Measurements from ENCODE around the gene FKBP9.
"Not testable (repeated sequence)": the region's sequence is repeated elsewhere in the genome, so short reads cannot be mapped to it uniquely, and the experiment has no call there.

The FKBP9 gene

DNA sequence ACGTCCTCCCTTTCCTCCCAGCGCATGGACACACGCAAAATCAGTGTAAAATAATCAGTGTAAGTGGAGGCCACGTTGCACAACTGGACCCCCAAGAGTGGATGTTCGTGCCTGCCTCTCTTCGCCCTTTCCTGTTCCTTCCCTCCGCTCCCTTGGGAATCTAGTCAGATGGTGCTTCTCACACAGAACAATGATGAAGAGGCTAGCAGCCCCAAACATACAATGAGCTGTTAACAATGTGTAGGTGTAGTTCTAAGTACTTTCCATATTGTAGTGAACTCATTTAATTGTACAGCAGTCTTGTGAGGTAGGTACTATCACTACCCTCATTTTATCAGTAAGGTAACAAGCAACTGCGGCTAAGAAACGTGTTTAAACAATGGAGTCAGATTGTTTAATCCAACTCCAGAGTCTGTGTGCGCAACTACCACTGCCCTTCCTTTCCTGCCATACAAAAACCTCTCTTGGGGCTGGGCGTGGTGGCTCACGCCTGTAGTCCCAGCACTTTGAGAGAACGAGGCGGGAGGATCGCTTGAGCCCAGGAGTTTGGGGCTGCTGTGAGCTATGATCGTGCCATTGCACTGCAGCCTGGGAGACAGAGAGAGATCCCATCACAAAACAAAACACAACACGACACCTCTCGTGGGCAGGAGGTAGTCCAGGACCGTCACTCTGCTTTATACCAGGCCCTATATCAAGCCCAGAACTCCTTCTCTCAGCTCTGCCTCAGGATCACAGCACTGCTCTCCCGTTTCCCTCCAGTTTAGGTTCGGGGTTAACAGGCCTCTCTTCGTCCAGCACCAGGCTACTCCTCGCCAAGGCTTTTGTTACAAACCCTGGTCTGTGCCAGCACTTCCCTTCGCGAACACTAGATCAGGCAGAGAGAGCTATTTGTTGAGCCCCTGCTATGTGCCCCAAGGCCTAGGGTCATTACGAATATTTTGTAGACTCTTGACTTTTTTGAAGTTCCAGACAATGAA, 1.1 kb downstream of the FKBP9 start:
- no peak for DNase-seq

DNA sequence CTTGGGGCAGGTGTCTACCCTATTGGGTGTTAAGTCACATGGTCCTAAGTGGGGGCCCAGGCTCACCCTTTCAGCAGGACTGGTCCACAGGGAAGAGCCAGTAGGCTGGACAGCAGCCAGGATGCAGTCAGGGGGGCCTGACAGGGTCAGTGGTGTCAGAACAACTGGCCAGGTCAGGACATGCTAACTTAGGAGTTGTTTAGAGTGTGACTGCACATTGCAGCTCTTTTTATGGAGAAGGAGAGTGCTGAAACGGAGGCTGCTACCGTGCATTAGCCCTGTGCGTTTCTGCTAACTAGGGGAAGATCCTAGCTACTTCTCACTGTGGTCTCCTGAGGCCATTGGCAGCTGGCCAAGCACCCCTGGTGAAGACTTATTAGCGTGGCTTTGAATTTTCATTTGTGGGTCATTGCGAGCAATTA, 6.7 kb downstream of the FKBP9 start:
- not testable (repeated sequence) for DNase-seq

- DNase-seq, result not testable (repeated sequence)
Measured at GRCh38 chr7:32964461-32965159, 7.4 kb downstream of the FKBP9 start.

DNA sequence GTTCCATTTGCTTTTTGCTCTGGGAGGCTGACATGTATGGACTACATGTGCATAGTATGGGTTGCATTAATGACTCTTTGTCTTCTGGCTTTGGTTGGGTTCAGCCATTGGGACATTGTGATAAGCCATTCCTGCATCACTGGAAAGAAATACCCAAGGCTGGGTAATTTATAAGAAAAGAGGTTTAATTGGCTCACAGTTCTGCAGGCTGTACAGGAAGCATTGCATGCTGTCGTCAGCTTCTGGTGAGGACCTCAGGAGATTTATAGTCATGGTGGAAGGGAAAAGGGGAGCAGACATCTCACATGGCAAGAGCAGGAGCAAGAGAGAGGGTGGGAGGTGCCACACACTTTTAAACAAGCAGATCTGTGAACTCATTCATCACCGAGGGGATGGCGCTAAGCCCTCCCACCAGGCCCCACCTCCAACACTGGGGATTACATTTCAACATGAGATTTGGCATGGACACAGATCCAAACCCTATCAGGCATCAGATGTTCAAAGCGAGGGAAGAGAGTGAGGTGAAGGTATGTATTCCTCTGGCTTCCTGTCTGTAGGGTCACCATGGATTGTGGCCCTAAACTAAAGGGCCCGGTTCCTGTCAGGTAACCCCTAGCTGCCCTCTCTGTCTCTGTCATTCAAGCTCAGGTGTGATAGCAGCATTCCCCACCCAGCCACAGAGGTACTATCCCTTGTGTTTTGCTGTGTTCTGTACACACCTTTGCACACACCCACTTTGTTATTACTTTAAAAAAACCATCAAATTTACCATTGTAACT, 9.4 kb downstream of the FKBP9 start:
- not testable (repeated sequence) for DNase-seq

DNA sequence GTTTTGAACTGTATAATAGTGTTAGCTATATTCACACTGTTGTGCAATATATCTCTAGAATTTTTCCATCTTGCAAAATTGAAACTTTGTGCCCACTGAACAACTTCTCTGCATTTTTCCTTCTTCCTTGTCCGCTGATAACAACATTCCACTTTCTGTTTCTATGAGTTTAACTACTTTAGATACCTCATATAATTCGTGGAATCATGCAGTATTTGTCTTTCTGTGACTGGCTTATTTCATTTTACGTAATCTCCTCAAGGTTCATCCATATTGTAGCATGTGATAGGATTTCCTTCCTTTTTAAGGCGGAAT, 10.0 kb downstream of the FKBP9 start:
- DNase-seq, result peak; percentile 41

DNA sequence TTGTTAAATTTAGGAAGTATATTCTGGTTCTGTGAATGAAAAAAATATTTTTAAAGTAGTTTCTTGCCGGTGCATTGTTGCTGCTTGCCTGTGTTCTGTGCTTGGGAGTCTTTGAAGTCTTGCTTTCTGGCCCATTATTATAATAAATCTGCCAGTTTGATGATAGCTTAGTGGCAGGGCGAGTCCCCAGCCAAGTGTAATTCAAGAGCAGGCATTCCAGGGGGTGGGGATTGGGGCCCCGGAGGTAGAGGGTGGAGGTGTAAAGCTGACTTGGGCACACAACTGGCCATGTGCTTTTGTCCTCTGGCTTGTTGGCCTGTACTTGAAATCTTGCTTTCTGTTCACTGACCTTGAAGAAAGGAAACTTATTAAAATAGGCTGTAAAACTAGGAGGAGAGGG, 14.7 kb downstream of the FKBP9 start:
- not testable (repeated sequence) for DNase-seq

GRCh38 chr7:32977159-32977558, 19.9 kb downstream of the FKBP9 start:
- peak; percentile 11 for DNase-seq

DNA sequence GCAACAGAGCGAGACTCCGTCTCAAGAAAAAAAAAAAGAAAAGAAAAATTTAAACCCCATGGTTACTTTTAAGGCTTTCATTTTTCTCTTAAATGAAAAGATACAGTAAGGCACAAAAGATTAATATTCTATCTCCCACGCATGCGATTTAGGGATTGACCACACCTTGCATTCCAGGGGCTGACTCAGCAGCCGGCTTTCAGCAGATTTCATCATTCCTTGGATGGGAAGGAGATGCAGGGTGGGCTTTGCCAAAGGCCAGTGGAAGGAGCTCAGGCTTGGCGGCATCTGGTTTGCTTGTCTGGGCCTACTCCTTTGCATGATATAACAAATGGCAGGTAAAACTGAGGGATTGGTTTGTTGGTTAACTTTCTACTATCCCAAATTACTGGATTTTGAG, 22.0 kb downstream of the FKBP9 start:
- DNase-seq, result not testable (repeated sequence)

- DNase-seq, result not testable (repeated sequence)
Measured at GRCh38 chr7:32979902-32980301, 22.7 kb downstream of the FKBP9 start.

GRCh38 chr7:32988148-32988547, 30.9 kb downstream of the FKBP9 start:
- not testable (repeated sequence) for DNase-seq

DNA sequence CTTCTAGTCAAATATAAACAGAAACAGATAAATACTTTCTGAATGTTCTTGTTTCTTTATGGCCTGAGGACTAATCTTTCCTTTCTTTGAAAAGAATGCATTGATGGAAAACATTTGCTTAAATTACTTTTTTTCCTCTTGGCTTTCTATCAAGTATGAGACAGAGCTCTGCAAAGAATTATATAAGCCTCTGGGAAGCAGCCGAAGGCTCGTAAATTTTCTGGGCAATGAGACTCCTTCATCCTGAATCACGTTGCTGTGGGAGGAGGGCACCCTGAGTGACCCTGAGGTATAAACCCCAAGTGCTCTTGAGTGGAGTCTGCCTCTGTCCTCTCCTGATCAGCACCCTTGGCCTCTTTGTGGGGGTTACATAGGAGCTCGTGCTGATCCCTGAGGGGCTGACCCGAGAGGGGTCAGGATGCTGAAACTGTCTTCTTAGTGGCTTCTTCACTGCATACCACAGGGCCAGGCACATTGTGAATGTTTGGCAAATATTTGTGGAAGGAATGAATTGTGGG, 33.9 kb downstream of the FKBP9 start:
- DNase-seq, result not testable (repeated sequence)

- not testable (repeated sequence) for DNase-seq
Measured at GRCh38 chr7:32991975-32992700, 34.9 kb downstream of the FKBP9 start.

DNA sequence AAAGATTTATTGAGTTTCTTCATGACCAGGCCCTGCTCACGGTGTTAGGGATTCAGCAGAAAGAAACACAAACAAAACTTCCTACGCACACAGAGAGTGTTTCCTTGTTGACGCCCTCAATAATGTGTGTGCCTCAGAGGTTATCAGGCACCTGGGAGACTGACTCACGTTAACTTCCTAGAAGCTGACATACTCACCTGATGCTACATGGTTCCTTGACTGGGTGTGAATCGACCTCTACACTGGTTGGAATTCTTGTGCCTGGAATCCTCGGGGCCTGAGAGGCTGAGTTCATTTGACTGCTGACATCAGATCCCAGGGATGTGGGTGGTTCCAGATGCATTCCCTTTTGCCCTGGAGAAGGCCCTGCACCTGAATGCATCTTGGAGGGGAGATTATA, 35.5 kb downstream of the FKBP9 start:
- not testable (repeated sequence) for DNase-seq

- DNase-seq, result not testable (repeated sequence)
Measured at GRCh38 chr7:32997956-32998355, 40.7 kb downstream of the FKBP9 start.

DNA sequence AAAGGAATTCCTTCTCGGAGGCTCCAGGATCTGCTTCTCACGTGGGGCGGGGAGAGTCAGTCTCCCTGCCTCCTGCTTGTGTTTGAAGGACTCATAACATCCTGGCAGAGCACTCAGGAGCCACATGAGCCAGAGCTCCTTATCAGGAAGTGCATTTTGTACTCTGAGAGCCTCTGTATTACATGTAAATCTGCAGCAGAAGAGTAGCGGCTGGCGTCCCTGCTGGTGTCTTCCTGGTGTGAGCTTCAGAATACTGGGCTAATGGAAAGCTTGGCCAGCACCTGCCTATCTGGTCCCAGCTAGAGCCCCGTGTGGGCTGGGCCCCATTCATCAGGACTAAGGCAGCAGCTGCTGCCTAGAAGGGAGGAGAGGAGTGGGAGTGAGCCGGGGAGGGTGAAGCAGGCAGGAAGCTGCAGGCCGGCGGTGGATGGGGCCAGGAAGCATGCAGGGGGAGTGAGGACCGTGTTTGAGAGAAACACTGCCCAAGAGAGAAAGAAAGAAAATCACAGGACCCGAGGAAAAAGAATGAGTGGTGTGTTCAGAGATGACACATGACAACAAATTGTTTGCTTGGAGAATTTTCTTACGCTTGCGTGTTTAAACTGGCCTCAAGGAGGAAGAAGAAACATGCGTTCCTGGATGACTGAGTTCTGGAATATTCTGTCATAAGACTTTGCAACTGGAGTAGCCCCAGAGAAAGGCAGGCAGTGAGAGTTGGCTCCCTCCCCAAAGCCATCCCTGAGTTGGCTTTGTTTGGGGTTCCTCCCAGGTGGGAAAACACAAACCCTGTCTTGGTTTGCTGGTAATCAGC, 41.3 kb downstream of the FKBP9 start:
- DNase-seq, result not testable (repeated sequence)

DNA sequence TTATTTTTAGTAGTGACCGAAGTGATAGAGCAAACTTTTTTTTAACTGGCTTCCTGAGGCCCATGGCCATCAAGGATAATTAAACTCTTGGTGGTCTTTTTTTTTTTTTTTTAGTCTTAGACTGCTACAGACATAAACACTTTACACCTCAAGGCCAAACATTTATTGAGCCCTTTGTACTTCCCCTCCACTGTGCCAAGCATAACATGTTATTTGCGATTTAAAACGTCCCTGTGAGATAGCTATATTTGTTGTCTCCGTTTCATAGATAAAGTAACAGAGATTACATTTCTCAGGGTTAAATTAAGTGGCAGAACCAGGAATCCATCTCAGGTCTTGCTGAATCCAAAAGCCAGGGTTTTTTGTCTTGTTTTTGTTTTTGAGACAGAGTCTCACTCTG, 42.1 kb downstream of the FKBP9 start:
- DNase-seq, result not testable (repeated sequence)

- DNase-seq, result not testable (repeated sequence)
Measured at GRCh38 chr7:33003111-33003510, 45.9 kb downstream of the FKBP9 start.

GRCh38 chr7:33004104-33004616, 46.9 kb downstream of the FKBP9 start:
- not testable (repeated sequence) for DNase-seq

DNA sequence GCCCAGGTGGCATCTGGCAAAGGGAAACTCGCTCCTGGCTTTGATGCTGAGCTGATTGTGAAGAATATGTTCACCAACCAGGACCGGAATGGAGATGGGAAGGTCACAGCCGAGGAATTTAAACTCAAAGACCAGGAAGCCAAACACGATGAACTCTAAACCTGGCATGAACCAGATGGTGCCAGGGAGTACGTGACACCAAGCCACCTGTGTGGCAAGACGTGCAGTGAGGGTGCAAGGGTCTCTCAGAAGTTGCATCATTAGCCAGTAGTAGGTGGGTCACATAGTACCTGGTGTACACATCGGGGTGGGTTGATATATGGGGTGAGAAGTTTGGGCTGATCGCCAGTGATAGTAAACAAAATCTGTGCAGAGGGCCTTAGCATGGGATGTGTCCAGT, 48.0 kb downstream of the FKBP9 start:
- DNase-seq, result not testable (repeated sequence)

GRCh38 chr7:33005690-33006089, 48.5 kb downstream of the FKBP9 start:
- DNase-seq, result not testable (repeated sequence)

DNA sequence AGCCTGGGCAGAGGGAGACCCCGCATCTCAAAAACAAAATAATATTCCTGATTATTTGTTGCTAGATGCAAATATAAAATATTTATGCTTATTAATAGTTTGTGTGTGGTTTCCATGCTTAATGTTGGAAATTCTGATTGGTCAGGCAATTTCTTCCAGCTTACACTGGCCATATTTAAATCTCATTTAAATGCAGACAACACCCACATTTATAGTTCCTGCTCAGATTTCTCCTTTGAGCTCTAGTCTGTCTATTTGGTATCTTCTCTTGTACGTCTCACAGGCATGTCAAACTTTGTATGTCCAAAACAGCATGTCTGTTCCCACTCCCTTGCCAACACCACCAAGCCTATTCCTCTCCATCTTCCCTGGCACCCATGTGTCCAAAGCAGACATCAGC, 52.5 kb downstream of the FKBP9 start:
- DNase-seq, result no peak
